Mononuclear cell (primary cell): ENCODE results near the gene LYZL2. TPM values are rescaled to one million over a fixed set of nuclear protein-coding genes. Genes with fewer than 3 reads are reported as not detected.

Experiments used
- H3K27me3 ChIP-seq: 2 replicates; pipeline ENCODE4 v1.6.0; 2011; ENCODE audit warnings: low read length, control low read depth; ENCODE audit not compliant: insufficient read depth
- H3K4me1 ChIP-seq: 2 replicates; pipeline ENCODE4 v1.5.1; 2011; ENCODE audit warnings: mild to moderate bottlenecking, low read length, control low read depth; ENCODE audit not compliant: insufficient read depth
- H3K4me3 ChIP-seq: 2 replicates; pipeline ENCODE4 v1.5.1; 2011; ENCODE audit warnings: mild to moderate bottlenecking, low read length, moderate library complexity
- H3K9me3 ChIP-seq: 2 replicates; pipeline ENCODE4 v1.5.1; 2011; ENCODE audit warnings: low read depth, mild to moderate bottlenecking, control low read depth, low read length
- total RNA-seq: library from RNA; depleted of rRNA; stranded (reverse); fragments of >200 nt; gene quantifications from one replicate; pipeline ENCODE4 v1.2.3, GENCODE V29; 2012

The LYZL2 gene
- total RNA-seq, 1 donor: not detected

- H3K4me1 ChIP-seq: peaks cover 43% of the 10 kb centered on the region
- no peak overlapping the region for H3K4me3 ChIP-seq
- H3K9me3 ChIP-seq: no peaks in the 10 kb centered on the region
- H3K27me3 ChIP-seq: no peaks in the 10 kb centered on the region
Observed at GRCh38 chr10:30586828-30587227, 42.7 kb downstream of the LYZL2 start.

GRCh38 chr10:30583778-30584415 is 45.7 kb downstream of the LYZL2 start:
- peaks cover 34% of the 10 kb centered on the region for H3K4me1 ChIP-seq
- H3K4me3 ChIP-seq: no peak overlapping the region
- no peaks in the 10 kb centered on the region for H3K9me3 ChIP-seq
- no peaks in the 10 kb centered on the region for H3K27me3 ChIP-seq

GRCh38 chr10:30581779-30582380 is 47.7 kb downstream of the LYZL2 start:
- Histone ChIP-seq H3K27me3 (no peaks in the 10 kb centered on the region), H3K4me1 (peaks cover 22% of the 10 kb centered on the region), H3K4me3 (no peak overlapping the region), H3K9me3 (no peaks in the 10 kb centered on the region)

- peaks cover 19% of the 10 kb centered on the region for H3K4me1 ChIP-seq
- H3K27me3 ChIP-seq: no peaks in the 10 kb centered on the region
- H3K4me3 ChIP-seq: no peak overlapping the region
- H3K9me3 ChIP-seq: no peaks in the 10 kb centered on the region
Observed at GRCh38 chr10:30580676-30581075, 48.9 kb downstream of the LYZL2 start.

GRCh38 chr10:30580241-30580640 is 49.3 kb downstream of the LYZL2 start:
- H3K4me1 ChIP-seq: peaks cover 23% of the 10 kb centered on the region
- H3K27me3 ChIP-seq: no peaks in the 10 kb centered on the region
- H3K4me3 ChIP-seq: no peak overlapping the region
- H3K9me3 ChIP-seq: no peaks in the 10 kb centered on the region

- no peak overlapping the region for H3K4me3 ChIP-seq
- peaks cover 30% of the 10 kb centered on the region for H3K4me1 ChIP-seq
- no peaks in the 10 kb centered on the region for H3K27me3 ChIP-seq
- H3K9me3 ChIP-seq: no peaks in the 10 kb centered on the region
Observed at GRCh38 chr10:30579574-30579973, 50.0 kb downstream of the LYZL2 start.

- H3K9me3 ChIP-seq: no peaks in the 10 kb centered on the region
- H3K4me1 ChIP-seq: peaks cover 27% of the 10 kb centered on the region
- no peak overlapping the region for H3K4me3 ChIP-seq
- no peaks in the 10 kb centered on the region for H3K27me3 ChIP-seq
Observed at GRCh38 chr10:30577048-30577447, 52.5 kb downstream of the LYZL2 start.

- Histone ChIP-seq H3K9me3 (no peaks in the 10 kb centered on the region), H3K4me1 (peaks cover 27% of the 10 kb centered on the region), H3K4me3 (no peak overlapping the region)
Observed at GRCh38 chr10:30576641-30577040, 52.9 kb downstream of the LYZL2 start.

GRCh38 chr10:30574432-30574796 is 55.1 kb downstream of the LYZL2 start:
- peaks cover 27% of the 10 kb centered on the region for H3K4me1 ChIP-seq
- no peaks in the 10 kb centered on the region for H3K27me3 ChIP-seq
- no peak overlapping the region for H3K4me3 ChIP-seq
- H3K9me3 ChIP-seq: no peaks in the 10 kb centered on the region

More at GRCh38 chr10:30576641-30577040, 52.9 kb downstream of the LYZL2 start:
- H3K27me3 ChIP-seq: no peaks in the 10 kb centered on the region

- no peaks in the 10 kb centered on the region for H3K9me3 ChIP-seq
- peaks cover 27% of the 10 kb centered on the region for H3K4me1 ChIP-seq
- H3K27me3 ChIP-seq: no peaks in the 10 kb centered on the region
- no peak overlapping the region for H3K4me3 ChIP-seq
Observed at GRCh38 chr10:30573721-30574431, 55.7 kb downstream of the LYZL2 start.

GRCh38 chr10:30565449-30565848 is 64.1 kb downstream of the LYZL2 start:
- no peak overlapping the region for H3K4me3 ChIP-seq
- H3K9me3 ChIP-seq: no peaks in the 10 kb centered on the region
- H3K27me3 ChIP-seq: no peaks in the 10 kb centered on the region
- no peaks in the 10 kb centered on the region for H3K4me1 ChIP-seq

GRCh38 chr10:30562787-30563186 is 66.8 kb downstream of the LYZL2 start:
- Histone ChIP-seq H3K9me3 (no peaks in the 10 kb centered on the region), H3K4me3 (no peak overlapping the region), H3K4me1 (peaks cover 20% of the 10 kb centered on the region), H3K27me3 (no peaks in the 10 kb centered on the region)

Other genes with a start within 250 kb of the LYZL2 start
- gene MAP3K8, start 195.6 kb downstream of the LYZL2 start, total RNA-seq: 88.9 TPM